NT2/D1 (cell line): Measurements from ENCODE around the gene CBX1.

Source experiments
- DNase-seq: peaks from one replicate; pipeline ENCODE4 v3.0.0-alpha.2; 2011; ENCODE audit warnings: low read depth, low spot score
- H3K27me3 ChIP-seq: 2 replicates; pipeline ENCODE4 v1.6.0; 2011; ENCODE audit warnings: mild to moderate bottlenecking; ENCODE audit not compliant: insufficient read length, insufficient read depth
- H3K36me3 ChIP-seq: 2 replicates; pipeline ENCODE4 v1.6.1; 2011; ENCODE audit warnings: mild to moderate bottlenecking, low read length, mixed read lengths; ENCODE audit not compliant: insufficient read depth, insufficient read length
- H3K4me1 ChIP-seq: 2 replicates; pipeline ENCODE4 v1.5.1; 2011; ENCODE audit not compliant: insufficient read depth, insufficient read length
- H3K4me3 ChIP-seq: 2 replicates; pipeline ENCODE4 v1.5.1; 2011; ENCODE audit warnings: low read depth; ENCODE audit not compliant: insufficient read length
- H3K9ac ChIP-seq: 2 replicates; pipeline ENCODE4 v1.6.0; 2011; ENCODE audit warnings: low read depth; ENCODE audit not compliant: insufficient read length
- H3K9me3 ChIP-seq: 2 replicates; pipeline ENCODE4 v1.5.1; 2011; ENCODE audit warnings: mild to moderate bottlenecking, low read length; ENCODE audit not compliant: insufficient read depth
- SUZ12 ChIP-seq: IDR thresholded peaks from 2 replicates; pipeline ENCODE4 v1.6.1; 2011; ENCODE audit not compliant: insufficient read length, insufficient read depth; ENCODE audit errors: extremely low read depth
- YY1 ChIP-seq: IDR thresholded peaks from 2 replicates; pipeline ENCODE4 v1.6.1; 2011; ENCODE audit not compliant: insufficient read length, insufficient read depth
- ZNF274 ChIP-seq: IDR thresholded peaks from 2 replicates; pipeline ENCODE4 v1.6.1; 2011; ENCODE audit warnings: mild to moderate bottlenecking, low read depth, low read length

The CBX1 gene

GRCh38 chr17:48022901-48023300 lies 78.4 kb downstream of the CBX1 start:
- DNase-seq = no peak
- Histone ChIP-seq H3K4me3 (no peak overlapping the region), H3K36me3 (no peaks in the 10 kb centered on the region), H3K4me1 (peaks cover 16% of the 10 kb centered on the region), H3K9ac (no peak overlapping the region), H3K9me3 (no peaks in the 10 kb centered on the region), H3K27me3 (peaks cover 18% of the 10 kb centered on the region)
- TF ChIP-seq YY1 (no peak), SUZ12 (no peak), ZNF274 (no peak)

- TF ChIP-seq SUZ12 (no peak), ZNF274 (no peak), YY1 (no peak)
- H3K27me3 ChIP-seq = peaks cover 15% of the 10 kb centered on the region
- no peak overlapping the region for H3K4me3 ChIP-seq
- peaks cover 15% of the 10 kb centered on the region for H3K4me1 ChIP-seq
- DNase-seq = no peak
- H3K9me3 ChIP-seq = no peaks in the 10 kb centered on the region
- H3K9ac ChIP-seq = no peak overlapping the region
- no peaks in the 10 kb centered on the region for H3K36me3 ChIP-seq
Observed at GRCh38 chr17:48021934-48022333, 79.3 kb downstream of the CBX1 start.
